LNCaP clone FGC (cell line): Measurements from ENCODE around the gene PRRT2.

Source experiments
- DNase-seq: peaks from one replicate; pipeline ENCODE4 v3.0.0-alpha.2; 2011; ENCODE audit warnings: low read depth
- H3K4me3 ChIP-seq: 2 replicates; pipeline ENCODE4 v1.5.1; 2011; ENCODE audit warnings: mild to moderate bottlenecking, low read depth, low read length, control low read depth
- CTCF ChIP-seq: IDR thresholded peaks from 2 replicates; pipeline ENCODE4 v1.5.1; 2012; ENCODE audit warnings: mild to moderate bottlenecking; ENCODE audit not compliant: control insufficient read depth, insufficient read depth; ENCODE audit errors: extremely low read depth

PRRT2 gene

DNA sequence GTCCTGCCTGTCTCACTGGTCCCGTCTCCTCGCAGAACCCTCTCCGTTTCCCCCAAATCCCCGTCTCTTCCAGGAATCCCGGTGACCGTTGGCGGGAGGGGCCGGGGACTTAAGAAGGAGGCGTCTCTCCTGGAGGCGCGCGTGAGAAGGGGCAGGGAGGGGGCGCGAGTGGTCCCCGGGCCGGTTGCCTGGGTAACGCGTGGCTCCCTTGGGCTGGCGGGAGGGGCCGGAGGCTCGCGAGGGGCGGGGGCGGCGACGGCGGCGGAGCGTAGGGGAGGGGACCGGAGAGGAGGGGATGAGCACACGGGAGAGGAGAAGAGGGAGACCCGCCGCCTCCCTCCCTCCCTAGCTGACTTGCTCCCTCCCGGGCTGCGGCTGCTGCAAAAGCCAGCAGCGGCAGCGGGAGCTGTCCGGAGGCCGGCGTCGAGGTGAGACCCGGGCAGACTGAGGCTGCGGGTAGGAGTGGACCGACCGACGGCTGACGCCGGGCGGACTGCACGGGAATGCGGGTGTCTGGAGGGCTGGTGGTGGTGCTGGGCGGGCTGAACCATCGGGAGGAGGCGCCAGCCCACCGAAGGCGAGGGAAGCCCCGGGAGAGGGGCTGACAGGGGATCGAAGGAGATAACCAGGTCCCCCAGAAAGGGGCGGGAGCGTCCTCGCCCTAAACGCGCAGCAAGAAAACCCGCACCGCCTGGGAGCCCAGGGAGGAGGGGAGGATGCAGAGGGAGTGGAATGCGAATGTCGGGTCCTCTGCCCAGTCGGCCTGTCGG, at the start of gene PRRT2:
Gene PRRT2, plus strand, starts transcription at position 298 of the 770 bp plus-strand sequence. CDS start 862 bp downstream, outside the sequence.
- no peak for DNase-seq
- no peak for TF ChIP-seq CTCF
- H3K4me3 ChIP-seq, result peak within 1 kb of the TSS; percentile 57

GRCh38 chr16:29763326-29763725, 48.7 kb upstream of the PRRT2 start:
- TF ChIP-seq CTCF, result no peak
- no peak for DNase-seq
- no peak overlapping the region for H3K4me3 ChIP-seq

DNA sequence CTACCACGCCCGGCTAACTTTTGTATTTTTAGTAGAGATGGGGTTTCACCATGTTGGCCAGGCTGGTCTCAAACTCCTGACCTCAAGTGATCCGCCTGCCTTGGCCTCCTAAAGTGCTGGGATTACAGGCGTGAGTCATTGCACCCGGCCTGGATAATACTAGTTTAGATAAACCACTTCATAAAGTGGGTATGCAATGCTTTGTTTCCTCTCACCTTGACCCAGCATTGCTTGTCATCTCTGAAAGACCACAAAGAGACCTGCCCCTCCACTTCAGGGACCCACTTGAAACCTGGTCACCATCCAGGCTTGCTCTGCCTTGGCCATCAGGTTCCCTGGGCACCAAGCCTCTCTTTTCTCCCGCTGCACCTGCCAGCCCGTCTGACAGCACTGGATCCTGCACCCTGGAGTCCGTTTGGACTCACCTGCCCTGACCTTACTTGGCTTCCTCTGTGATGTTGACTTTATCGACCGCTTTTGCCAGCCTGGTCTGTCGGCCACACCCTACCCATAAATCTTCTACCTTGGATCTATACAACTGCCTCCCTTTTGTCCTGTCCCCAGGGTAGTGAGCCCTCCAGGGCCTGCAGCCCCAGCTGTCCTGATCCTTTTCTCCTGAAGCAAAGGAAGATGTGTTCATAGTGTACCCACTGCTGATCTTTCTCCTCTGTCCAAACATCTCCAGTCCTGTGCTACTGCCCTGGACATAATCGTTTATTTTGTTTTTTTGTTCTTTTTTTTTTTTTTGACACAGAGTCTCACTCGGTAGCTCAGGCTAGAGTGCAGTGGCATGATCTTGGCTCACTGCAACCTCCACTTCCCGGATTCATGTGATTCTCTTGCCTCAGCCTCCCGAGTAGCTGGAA, 46.6 kb upstream of the PRRT2 start:
- DNase-seq, result peak; percentile 98
- TF ChIP-seq CTCF, result no peak
- no peak overlapping the region for H3K4me3 ChIP-seq

GRCh38 chr16:29766571-29766970, 45.4 kb upstream of the PRRT2 start:
- no peak for TF ChIP-seq CTCF
- no peak for DNase-seq
- no peak overlapping the region for H3K4me3 ChIP-seq

DNA sequence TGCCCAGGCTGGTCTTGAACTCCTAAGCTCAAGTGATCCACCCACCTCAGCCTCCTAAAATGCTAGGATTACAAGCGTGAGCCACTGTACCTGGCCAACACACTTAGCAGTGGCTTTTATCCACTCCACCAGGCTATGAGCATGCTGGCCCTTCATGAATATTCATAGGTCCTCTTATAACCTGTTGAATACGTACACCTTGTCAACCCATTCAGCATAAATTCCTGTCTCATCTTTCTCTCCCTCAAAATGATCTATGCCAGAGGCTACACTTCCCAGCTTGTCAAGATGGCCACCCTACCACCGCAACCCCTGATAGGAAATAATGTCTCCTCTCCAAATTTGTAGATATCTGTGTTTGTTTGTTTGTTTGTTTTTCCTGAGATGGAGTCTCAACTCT, 44.9 kb upstream of the PRRT2 start:
- DNase-seq, result no peak
- H3K4me3 ChIP-seq, result no peak overlapping the region
- no peak for TF ChIP-seq CTCF

GRCh38 chr16:29769507-29769906, 42.5 kb upstream of the PRRT2 start:
- no peak for TF ChIP-seq CTCF
- H3K4me3 ChIP-seq, result no peak overlapping the region
- no peak for DNase-seq
